ENCODE results near the gene GDF7.

GRCh38 chr2:20624884-20625485, 42.0 kb upstream of the GDF7 start:
- no peak for TF ChIP-seq EP300 (IDR thresholded peaks at IDR 0.05; ENCODE audit: borderline replicate concordance in 1 of 2, control insufficient read depth in 1 of 2, low read depth in 2 of 2, low read length in 2 of 2)
- TF ChIP-seq POU2F2 (IDR thresholded peaks at IDR 0.05; ENCODE audit: borderline replicate concordance, low read depth, low read length): no peak
- TF ChIP-seq E2F8 (IDR thresholded peaks at IDR 0.05; ENCODE audit: low read depth, partially characterized antibody): no peak
